HEK293 (cell line): ENCODE data around the gene SULT2B1.

ENCODE experiments used
- BCL6B ChIP-seq: fragments of 450-650 bp; formaldehyde crosslinking; IDR thresholded peaks from 2 replicates; pipeline ENCODE4 v1.5.1; 2017; ENCODE audit warnings: missing biosample characterization, missing genetic modification characterization
- GLIS2 ChIP-seq: fragments of 450-650 bp; formaldehyde crosslinking; IDR thresholded peaks from 2 replicates; pipeline ENCODE4 v1.5.1; 2016; ENCODE audit warnings: missing biosample characterization, missing genetic modification characterization
- HOXC10 ChIP-seq: sonication (generic); formaldehyde crosslinking; IDR thresholded peaks from 2 replicates; pipeline ENCODE4 v1.8.1; 2023; ENCODE audit warnings: mild to moderate bottlenecking, missing genetic modification reagents
- KLF10 ChIP-seq: fragments of 450-650 bp; IDR thresholded peaks from 2 replicates; pipeline ENCODE4 v1.5.1; 2018; ENCODE audit warnings: missing biosample characterization, mild to moderate bottlenecking, missing genetic modification characterization
- KLF9 ChIP-seq: fragments of 450-650 bp; formaldehyde crosslinking; IDR thresholded peaks from 2 replicates; pipeline ENCODE4 v1.5.1; 2016; ENCODE audit warnings: missing biosample characterization, missing genetic modification characterization, low read depth
- MZF1 ChIP-seq: fragments of 450-650 bp; formaldehyde crosslinking; IDR thresholded peaks from 2 replicates; pipeline ENCODE4 v1.5.1; 2017; ENCODE audit warnings: missing biosample characterization, missing genetic modification characterization, borderline replicate concordance
- SCRT1 ChIP-seq: fragments of 450-650 bp; formaldehyde crosslinking; IDR thresholded peaks from 2 replicates; pipeline ENCODE4 v1.5.1; 2016; ENCODE audit warnings: missing biosample characterization, missing genetic modification characterization, borderline replicate concordance
- TCF7L2 ChIP-seq: IDR thresholded peaks from 2 replicates; pipeline ENCODE4 v1.6.1; 2011; ENCODE audit warnings: low read depth, mild to moderate bottlenecking, inconsistent platforms, low read length, moderate library complexity, borderline replicate concordance
- YY2 ChIP-seq: fragments of 450-650 bp; formaldehyde crosslinking; IDR thresholded peaks from 2 replicates; pipeline ENCODE4 v1.5.1; 2016; ENCODE audit warnings: missing biosample characterization, missing genetic modification characterization
- ZBTB17 ChIP-seq: fragments of 450-650 bp; formaldehyde crosslinking; IDR thresholded peaks from 2 replicates; pipeline ENCODE4 v1.5.1; 2016; ENCODE audit warnings: missing biosample characterization, missing genetic modification characterization
- ZBTB20 ChIP-seq: fragments of 450-650 bp; formaldehyde crosslinking; IDR thresholded peaks from 2 replicates; pipeline ENCODE4 v1.5.1; 2016; ENCODE audit warnings: missing biosample characterization, missing genetic modification characterization
- ZFP69B ChIP-seq: fragments of 450-650 bp; formaldehyde crosslinking; IDR thresholded peaks from 2 replicates; pipeline ENCODE4 v1.5.1; 2016; ENCODE audit warnings: missing biosample characterization, missing genetic modification characterization
- ZNF155 ChIP-seq: fragments of 450-650 bp; formaldehyde crosslinking; IDR thresholded peaks from 2 replicates; pipeline ENCODE4 v1.5.1; 2016; ENCODE audit warnings: missing biosample characterization, missing genetic modification characterization
- ZNF2 ChIP-seq: fragments of 450-650 bp; formaldehyde crosslinking; IDR thresholded peaks from 2 replicates; pipeline ENCODE4 v1.5.1; 2016; ENCODE audit warnings: missing biosample characterization, missing genetic modification characterization
- ZNF214 ChIP-seq: fragments of 450-650 bp; formaldehyde crosslinking; IDR thresholded peaks from 2 replicates; pipeline ENCODE4 v1.5.1; 2017; ENCODE audit warnings: missing biosample characterization, mild to moderate bottlenecking, missing genetic modification characterization, borderline replicate concordance
- ZNF26 ChIP-seq: fragments of 450-650 bp; formaldehyde crosslinking; IDR thresholded peaks from 2 replicates; pipeline ENCODE4 v1.5.1; 2016; ENCODE audit warnings: missing biosample characterization, missing genetic modification characterization
- ZNF341 ChIP-seq: fragments of 450-650 bp; formaldehyde crosslinking; IDR thresholded peaks from 2 replicates; pipeline ENCODE4; 2016; ENCODE audit warnings: low read depth, missing biosample characterization, missing genetic modification characterization
- ZNF354C ChIP-seq: fragments of 450-650 bp; formaldehyde crosslinking; IDR thresholded peaks from 2 replicates; pipeline ENCODE4 v1.5.1; 2016; ENCODE audit warnings: missing biosample characterization, missing genetic modification characterization, low read depth, borderline replicate concordance
- ZNF404 ChIP-seq: fragments of 450-650 bp; formaldehyde crosslinking; IDR thresholded peaks from 2 replicates; pipeline ENCODE4 v1.5.1; 2017; ENCODE audit warnings: missing biosample characterization, missing genetic modification characterization
- ZNF423 ChIP-seq: fragments of 450-650 bp; formaldehyde crosslinking; IDR thresholded peaks from 2 replicates; pipeline ENCODE4 v1.5.1; 2016; ENCODE audit warnings: missing biosample characterization, missing genetic modification characterization
- ZNF433 ChIP-seq: fragments of 450-650 bp; formaldehyde crosslinking; IDR thresholded peaks from 2 replicates; pipeline ENCODE4 v1.5.1; 2016; ENCODE audit warnings: missing biosample characterization, missing genetic modification characterization, low read depth
- ZNF510 ChIP-seq: fragments of 450-650 bp; formaldehyde crosslinking; IDR thresholded peaks from 2 replicates; pipeline ENCODE4 v1.5.1; 2018; ENCODE audit warnings: mild to moderate bottlenecking, missing genetic modification characterization, missing biosample characterization; ENCODE audit not compliant: insufficient replicate concordance
- ZNF596 ChIP-seq: fragments of 450-650 bp; IDR thresholded peaks from 2 replicates; pipeline ENCODE4 v1.5.0; 2018; ENCODE audit warnings: missing biosample characterization, mild to moderate bottlenecking, missing genetic modification characterization, moderate library complexity
- ZNF600 ChIP-seq: fragments of 450-650 bp; formaldehyde crosslinking; IDR thresholded peaks from 2 replicates; pipeline ENCODE4 v1.5.1; 2016; ENCODE audit warnings: missing biosample characterization, missing genetic modification characterization
- ZNF624 ChIP-seq: fragments of 450-650 bp; formaldehyde crosslinking; IDR thresholded peaks from 2 replicates; pipeline ENCODE4 v1.5.1; 2017; ENCODE audit warnings: missing biosample characterization, missing genetic modification characterization
- ZNF626 ChIP-seq: fragments of 450-650 bp; sonication (Bioruptor Pico); formaldehyde crosslinking; IDR thresholded peaks from 2 replicates; pipeline ENCODE4 v1.5.1; 2018; ENCODE audit warnings: missing biosample characterization, missing genetic modification characterization, inconsistent platforms
- ZNF654 ChIP-seq: fragments of 450-650 bp; formaldehyde crosslinking; IDR thresholded peaks from 2 replicates; pipeline ENCODE4 v1.5.1; 2016; ENCODE audit warnings: low read depth, missing biosample characterization, missing genetic modification characterization
- ZNF664 ChIP-seq: fragments of 450-650 bp; formaldehyde crosslinking; IDR thresholded peaks from 2 replicates; pipeline ENCODE4 v1.5.1; 2016; ENCODE audit warnings: missing biosample characterization, missing genetic modification characterization
- ZNF704 ChIP-seq: fragments of 450-650 bp; formaldehyde crosslinking; IDR thresholded peaks from 2 replicates; pipeline ENCODE4 v1.5.1; 2016; ENCODE audit warnings: missing biosample characterization, missing genetic modification characterization
- ZNF776 ChIP-seq: fragments of 450-650 bp; formaldehyde crosslinking; IDR thresholded peaks from 2 replicates; pipeline ENCODE4 v1.5.0; 2017; ENCODE audit warnings: missing biosample characterization, missing genetic modification characterization, borderline replicate concordance
- ZSCAN23 ChIP-seq: fragments of 450-650 bp; formaldehyde crosslinking; IDR thresholded peaks from 2 replicates; pipeline ENCODE4 v1.5.1; 2016; ENCODE audit warnings: missing biosample characterization, missing genetic modification characterization
- ZSCAN5A ChIP-seq: fragments of 450-650 bp; formaldehyde crosslinking; IDR thresholded peaks from 2 replicates; pipeline ENCODE4 v1.5.1; 2016; ENCODE audit warnings: missing biosample characterization, missing genetic modification characterization
- ZXDB ChIP-seq: fragments of 450-650 bp; formaldehyde crosslinking; IDR thresholded peaks from 2 replicates; pipeline ENCODE4 v1.5.1; 2016; ENCODE audit warnings: missing biosample characterization, missing genetic modification characterization
- TF ChIP-seq, protein P1 (sequence below): fragments of 450-650 bp; formaldehyde crosslinking; IDR thresholded peaks from 2 replicates; pipeline ENCODE4 v1.5.1; 2017; ENCODE audit warnings: missing biosample characterization, missing genetic modification characterization
- TF ChIP-seq, protein P2 (sequence below): fragments of 450-650 bp; formaldehyde crosslinking; IDR thresholded peaks from 2 replicates; pipeline ENCODE4 v1.5.1; 2016; ENCODE audit warnings: missing biosample characterization, missing genetic modification characterization

Gene SULT2B1

GRCh38 chr19:48637449-48637947 is 85.5 kb downstream of the SULT2B1 start (continued):
- no peak for TF ChIP-seq BCL6B
- TF ChIP-seq ZNF624 (tag by site-specific recombination), result no peak
- TF ChIP-seq ZNF600, result no peak
- TF ChIP-seq ZNF664 (tag by site-specific recombination), result no peak
- TF ChIP-seq KLF9, result no peak; the same call in 1 of the 2 replicates
- peak; percentile 97 for TF ChIP-seq KLF10 (tag by site-specific recombination)
- no peak for TF ChIP-seq ZNF354C (tag by site-specific recombination)
- TF ChIP-seq ZNF214, result no peak
- no peak for TF ChIP-seq ZNF596
- TF ChIP-seq ZNF423, result no peak
- TF ChIP-seq ZNF510 (tag by site-specific recombination), result no peak
- TF ChIP-seq HOXC10 (CRISPR knock-in tag), result no peak
- TF ChIP-seq, protein P1, sequence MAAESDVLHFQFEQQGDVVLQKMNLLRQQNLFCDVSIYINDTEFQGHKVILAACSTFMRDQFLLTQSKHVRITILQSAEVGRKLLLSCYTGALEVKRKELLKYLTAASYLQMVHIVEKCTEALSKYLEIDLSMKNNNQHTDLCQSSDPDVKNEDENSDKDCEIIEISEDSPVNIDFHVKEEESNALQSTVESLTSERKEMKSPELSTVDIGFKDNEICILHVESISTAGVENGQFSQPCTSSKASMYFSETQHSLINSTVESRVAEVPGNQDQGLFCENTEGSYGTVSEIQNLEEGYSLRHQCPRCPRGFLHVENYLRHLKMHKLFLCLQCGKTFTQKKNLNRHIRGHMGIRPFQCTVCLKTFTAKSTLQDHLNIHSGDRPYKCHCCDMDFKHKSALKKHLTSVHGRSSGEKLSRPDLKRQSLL (tag by site-specific recombination), result no peak
- TF ChIP-seq, protein P2, sequence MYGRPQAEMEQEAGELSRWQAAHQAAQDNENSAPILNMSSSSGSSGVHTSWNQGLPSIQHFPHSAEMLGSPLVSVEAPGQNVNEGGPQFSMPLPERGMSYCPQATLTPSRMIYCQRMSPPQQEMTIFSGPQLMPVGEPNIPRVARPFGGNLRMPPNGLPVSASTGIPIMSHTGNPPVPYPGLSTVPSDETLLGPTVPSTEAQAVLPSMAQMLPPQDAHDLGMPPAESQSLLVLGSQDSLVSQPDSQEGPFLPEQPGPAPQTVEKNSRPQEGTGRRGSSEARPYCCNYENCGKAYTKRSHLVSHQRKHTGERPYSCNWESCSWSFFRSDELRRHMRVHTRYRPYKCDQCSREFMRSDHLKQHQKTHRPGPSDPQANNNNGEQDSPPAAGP, result no peak; the same call in 1 of the 2 replicates
- no peak for TF ChIP-seq ZSCAN5A (tag by site-specific recombination)
- TF ChIP-seq ZXDB (tag by site-specific recombination), result peak; percentile 61
- no peak for TF ChIP-seq ZNF433 (tag by site-specific recombination)
- peak; percentile 90; the same call in 1 of the 2 replicates for TF ChIP-seq ZBTB20 (tag by site-specific recombination)
- TF ChIP-seq ZNF776, result no peak
- no peak for TF ChIP-seq SCRT1
- no peak for TF ChIP-seq ZNF2 (tag by site-specific recombination)
- peak; percentile 95; the same call in 1 of the 2 replicates for TF ChIP-seq ZFP69B (tag by site-specific recombination)
- TF ChIP-seq ZNF404 (tag by site-specific recombination), result no peak
- peak; percentile 100 for TF ChIP-seq GLIS2 (tag by site-specific recombination)
- TF ChIP-seq ZNF26 (tag by site-specific recombination), result no peak
- TF ChIP-seq ZBTB17 (tag by site-specific recombination), result peak; percentile 74
- no peak for TF ChIP-seq TCF7L2
- no peak for TF ChIP-seq ZNF704 (tag by site-specific recombination)
- TF ChIP-seq MZF1 (tag by site-specific recombination), result no peak
- TF ChIP-seq ZNF341 (tag by site-specific recombination), result peak; percentile 97
- no peak for TF ChIP-seq ZNF155 (tag by site-specific recombination)
- TF ChIP-seq ZSCAN23 (tag by site-specific recombination), result no peak
- 0 out of 2 replicates have a peak, but pooled peaks have one; percentile 18 for TF ChIP-seq YY2
- no peak for TF ChIP-seq ZNF626 (tag by site-specific recombination)
- no peak for TF ChIP-seq ZNF654 (tag by site-specific recombination)
